IPS DF 19.7 (cell line): ENCODE data around the gene MORN1.

ENCODE experiments used
- DNase-seq: peaks from one replicate; pipeline ENCODE4 v3.0.0-alpha.2; 2013; ENCODE audit warnings: low read depth, low spot score

Gene MORN1

DNA sequence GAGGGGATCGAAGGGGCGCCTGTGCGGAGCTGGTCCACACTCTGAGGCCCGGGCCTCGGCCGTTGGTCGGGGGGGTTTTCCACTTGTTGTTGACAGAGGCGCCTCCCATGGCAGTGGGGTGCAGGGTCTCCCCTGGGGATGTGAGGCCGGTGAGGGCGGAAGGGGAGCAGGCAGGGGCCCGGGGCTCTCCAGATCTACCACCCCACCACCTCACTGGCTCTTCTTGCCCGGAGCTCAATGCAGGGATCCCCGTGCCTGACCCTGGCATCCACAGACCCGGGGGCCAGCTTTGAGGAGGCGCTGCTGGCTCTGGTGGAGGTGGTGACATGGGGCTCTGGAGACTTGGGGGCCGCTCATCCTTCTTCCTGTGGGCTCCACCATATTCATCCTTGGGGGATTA lies 28.1 kb upstream of the MORN1 start:
- DNase-seq = no peak

DNA sequence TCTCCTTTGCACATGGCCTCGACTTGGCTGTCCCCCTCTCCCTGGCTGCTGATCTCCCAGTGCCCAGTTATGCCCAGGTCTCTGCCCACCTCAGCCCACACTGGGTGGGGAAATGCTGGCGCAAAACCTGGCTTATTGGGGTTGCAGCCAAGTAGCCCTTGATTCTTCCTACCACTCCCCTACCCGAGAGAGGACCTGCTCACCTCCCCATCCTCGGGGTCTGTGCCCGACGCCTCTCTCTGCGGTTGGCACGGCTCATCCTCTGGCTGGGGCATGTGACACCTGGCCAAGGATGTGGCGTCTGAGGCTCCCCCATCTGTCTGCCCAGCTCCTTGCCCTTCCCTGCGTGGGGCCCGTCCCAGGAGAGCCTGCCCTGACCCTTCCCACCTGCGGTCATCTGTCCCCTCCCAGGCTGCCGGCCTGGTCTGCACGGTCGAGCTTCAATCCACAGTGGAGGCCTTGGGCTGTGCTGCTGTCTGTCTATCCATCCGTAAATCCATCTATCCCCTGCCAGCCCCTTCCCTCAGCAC lies 27.5 kb upstream of the MORN1 start:
- no peak for DNase-seq

DNA sequence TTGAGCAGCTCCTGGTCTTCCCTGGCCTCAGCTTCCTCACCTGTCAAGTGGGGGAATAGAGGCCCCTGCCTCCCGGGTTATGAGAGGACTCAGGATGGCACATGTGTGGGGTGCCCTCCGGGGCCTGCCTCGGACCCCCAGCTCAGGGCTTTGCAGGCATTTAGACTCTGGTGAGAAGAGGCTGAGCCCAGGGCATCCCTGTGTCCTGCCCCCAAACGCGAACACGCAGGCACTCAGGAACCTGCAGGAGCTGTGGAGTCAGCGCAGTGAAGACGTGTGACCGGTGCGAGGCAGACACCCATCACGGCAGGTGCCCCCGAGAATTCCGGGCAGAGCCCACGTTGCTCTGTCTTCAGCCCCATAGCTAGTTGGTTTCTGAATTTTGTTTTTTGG lies 26.5 kb upstream of the MORN1 start:
- no peak for DNase-seq

DNA sequence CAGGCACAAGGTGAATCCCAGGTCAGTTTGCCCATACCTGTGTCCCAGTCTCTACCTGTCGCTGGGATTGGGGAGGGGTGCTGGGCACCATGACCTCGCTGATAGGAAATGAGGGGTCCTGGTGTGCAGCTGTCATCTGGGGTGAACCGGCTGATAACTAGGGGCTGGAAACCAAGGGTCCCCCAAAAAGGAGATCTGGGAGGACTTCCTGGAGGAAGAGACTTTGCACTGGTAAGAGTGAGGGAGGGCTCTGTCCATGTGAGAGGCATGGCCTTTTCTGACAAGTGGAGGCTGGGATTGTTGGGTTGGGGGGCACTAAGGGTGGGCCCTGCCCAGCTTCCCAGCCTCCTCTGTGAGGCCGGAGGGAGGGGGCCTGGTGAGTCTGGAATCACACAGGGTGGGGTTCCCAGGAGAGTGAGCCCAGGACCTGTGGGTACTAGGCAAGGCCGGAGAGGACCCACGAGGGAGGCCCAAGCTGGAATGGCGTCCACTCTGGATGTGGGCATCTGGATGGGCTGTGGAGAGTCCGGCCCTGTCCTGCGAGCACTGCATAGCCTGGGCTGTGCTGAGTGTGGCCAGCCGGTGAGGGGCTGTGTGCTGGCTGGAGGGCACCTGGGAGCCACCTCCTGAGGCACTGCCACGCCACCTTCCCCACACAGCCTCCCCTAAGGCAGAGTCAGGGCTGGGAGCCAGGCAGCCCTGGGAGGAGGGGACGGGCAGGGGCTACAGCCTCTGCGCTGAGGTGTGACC lies 25.9 kb upstream of the MORN1 start:
- no peak for DNase-seq

- no peak for DNase-seq
Observed at GRCh38 chr1:2416403-2416802, 25.0 kb upstream of the MORN1 start.

DNA sequence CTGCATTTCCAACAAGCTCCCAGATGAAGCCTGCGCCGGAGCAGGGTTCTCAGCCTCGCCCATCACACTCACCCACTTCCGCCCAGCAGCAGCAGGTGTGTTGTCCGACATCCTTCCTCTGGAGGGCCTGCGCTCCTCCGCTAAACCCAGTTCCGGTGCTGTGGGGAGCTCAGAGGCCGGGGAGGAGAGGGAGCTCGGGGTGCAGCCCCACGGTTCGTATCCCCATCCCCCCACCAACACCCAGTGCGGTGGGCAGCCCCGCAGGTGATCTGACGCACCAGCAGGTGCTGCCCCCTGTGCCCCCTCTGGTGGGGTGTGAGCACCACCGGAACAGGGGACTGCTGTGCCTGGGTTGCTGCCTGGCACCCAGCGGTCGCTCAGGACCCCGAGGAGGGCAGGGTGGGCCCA lies 24.5 kb upstream of the MORN1 start:
- DNase-seq = no peak

- no peak for DNase-seq
Observed at GRCh38 chr1:2415337-2415736, 24.0 kb upstream of the MORN1 start.

- no peak for DNase-seq
Observed at GRCh38 chr1:2414297-2414958, 23.1 kb upstream of the MORN1 start.

- DNase-seq = no peak
Observed at GRCh38 chr1:2413495-2414296, 22.3 kb upstream of the MORN1 start.

- no peak for DNase-seq
Observed at GRCh38 chr1:2412773-2413494, 21.6 kb upstream of the MORN1 start.

DNA sequence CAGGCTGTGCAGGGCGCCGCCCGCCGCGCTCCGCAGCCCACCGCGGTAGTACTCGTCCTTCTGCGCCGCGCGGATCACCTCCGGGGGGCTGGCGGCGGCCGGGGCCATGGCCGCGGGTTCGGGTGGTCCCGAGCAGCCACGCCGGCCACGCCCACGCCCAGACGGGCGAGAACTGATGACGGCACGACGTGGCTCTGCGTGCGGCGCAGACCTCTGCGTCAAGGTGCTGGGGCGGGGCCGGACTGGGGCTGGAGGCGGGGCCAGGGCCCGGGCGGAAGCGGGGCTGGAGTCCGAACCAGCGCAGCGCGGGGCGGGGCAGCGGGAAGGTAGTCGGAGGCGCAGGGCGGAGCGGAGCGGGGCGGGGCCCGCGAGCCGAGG lies 21.0 kb upstream of the MORN1 start, which contains the start of gene PEX10:
Gene PEX10 (minus strand): TSS at position 170 of the 378 bp plus-strand sequence. CDS start 62 bp downstream, at position 108.
- DNase-seq = peak; percentile 59

DNA sequence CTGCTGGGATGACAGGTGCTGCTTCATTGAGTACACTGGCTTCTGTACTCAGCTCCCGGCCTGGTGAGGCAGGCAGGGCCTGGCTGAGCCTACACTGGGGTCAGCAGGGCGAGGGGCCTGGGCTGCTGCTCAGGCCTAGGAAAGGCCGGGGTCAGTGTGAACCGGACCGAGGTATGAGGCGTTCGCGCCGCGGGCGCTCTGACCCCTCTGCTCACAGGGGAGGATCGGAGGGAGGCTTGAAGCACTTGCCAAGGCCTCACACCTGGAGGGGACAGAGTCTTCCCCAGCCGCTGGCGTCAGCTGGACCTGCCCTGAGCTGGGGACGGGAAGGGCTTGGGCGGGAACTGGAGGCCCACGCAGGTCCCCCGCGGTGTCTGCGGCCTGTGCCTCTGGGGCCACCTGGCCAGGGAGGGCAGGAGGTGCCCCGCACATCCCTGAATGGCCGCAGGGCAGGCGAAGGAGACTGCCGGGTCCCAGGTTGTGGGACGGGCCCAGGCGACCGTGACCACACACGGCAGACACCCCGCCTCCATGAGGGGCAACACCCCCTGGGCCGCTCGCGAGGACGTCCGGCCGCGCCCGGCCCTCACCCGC lies 20.5 kb upstream of the MORN1 start:
- DNase-seq = no peak

DNA sequence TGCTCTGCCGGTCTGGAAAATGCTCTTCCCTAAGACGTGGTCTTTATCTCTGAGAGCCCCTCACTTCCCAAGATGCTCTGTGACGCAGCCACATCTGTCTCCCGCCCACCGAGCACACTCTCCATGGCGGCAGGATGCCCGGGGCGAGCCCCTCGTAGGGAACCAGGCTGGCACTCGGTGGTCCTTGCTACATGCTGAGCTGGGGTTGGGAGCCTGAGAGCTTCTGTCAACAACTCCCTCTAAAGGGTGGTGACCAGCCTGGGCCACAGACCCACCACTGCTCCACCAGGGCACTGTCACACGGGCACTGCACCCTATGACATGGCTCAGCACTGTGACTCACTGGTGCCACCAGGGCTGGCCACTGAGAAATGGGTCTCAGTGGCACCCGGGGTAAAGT lies 18.4 kb upstream of the MORN1 start:
- no peak for DNase-seq

DNA sequence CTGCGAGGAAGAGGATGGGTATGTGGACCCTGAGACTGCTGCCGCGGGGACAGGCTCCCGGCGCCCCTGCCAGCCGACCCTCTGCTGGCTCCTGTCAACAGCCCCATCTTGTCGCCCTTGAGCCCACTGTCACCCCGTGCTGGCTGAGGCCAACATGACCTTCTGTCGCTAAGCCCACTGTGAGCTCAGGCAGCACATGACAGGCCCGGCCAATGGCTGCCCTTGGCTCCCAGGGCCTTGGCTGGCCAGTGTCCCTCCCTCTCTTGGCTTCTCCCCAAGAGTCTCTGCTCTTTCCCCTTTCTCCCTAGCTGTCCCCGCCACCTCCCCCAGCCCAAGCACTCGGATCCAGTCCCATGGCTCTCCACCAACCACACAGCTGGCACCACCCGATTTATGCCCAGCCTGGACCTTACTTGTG lies 17.5 kb upstream of the MORN1 start:
- DNase-seq = no peak

DNA sequence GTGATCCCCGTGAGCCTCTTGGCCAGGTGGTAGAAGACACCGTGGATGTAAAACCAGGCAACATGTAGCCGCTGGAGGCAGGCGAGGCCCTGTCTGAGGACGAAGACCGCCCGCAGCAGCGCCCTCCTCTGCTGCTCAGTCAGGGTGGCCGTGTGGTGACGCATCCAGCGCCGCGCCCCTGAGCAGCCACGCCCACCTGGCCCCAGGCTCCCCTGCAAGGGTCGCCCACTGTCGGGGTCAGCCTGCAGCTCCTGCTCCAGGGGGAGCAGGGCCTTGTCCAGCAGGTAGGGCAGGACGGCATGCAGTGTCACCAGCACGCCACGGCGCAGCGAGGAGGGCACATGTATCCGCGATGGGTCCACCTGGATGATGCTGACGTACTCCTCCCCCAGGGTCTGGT lies 17.1 kb upstream of the MORN1 start:
- DNase-seq = no peak

- DNase-seq = no peak
Observed at GRCh38 chr1:2407991-2408275, 16.6 kb upstream of the MORN1 start.

DNA sequence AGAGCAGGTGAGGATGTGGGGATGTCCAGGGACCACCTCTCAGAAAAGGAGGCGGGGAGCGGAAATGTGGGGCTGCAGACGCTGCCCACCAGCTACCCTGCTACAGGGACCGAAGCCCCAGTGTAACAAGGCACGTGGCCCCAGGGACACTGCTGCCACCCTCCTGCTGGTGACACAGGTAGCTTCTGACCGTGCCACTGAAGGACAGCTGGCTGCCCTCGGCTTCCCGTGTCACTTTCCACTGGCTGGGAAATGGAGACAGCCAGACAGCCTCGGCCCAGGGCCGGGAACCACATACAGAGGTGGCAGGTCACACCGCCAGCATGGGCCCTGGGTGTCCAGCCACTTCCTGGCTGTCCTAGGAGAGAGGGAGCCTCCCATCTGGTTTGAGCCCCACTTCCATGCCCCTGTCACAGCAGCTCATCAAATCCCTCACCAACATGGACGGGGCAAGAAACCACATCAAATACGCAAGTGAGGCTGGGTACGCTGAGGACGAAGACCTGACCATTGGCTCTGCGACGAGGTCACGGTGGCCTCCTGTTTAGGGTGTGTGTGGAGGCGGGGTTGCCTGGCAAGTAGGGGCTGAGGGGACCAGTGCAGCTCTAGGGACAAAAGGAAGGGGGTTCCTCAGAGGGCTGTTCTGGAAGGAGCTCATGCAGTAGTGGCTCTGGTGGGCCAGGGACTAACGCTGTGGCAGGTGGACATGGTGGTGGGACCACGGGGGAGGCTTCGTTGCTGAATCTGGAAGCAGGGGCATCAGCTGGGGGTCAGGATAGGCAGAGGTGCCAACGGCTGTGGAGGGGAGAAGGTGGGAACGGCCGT lies 16.0 kb upstream of the MORN1 start:
- DNase-seq = no peak

- no peak for DNase-seq
Observed at GRCh38 chr1:2406451-2407041, 15.2 kb upstream of the MORN1 start.

GRCh38 chr1:2405588-2406295 lies 14.4 kb upstream of the MORN1 start:
- DNase-seq = no peak
